SK-N-SH (cell line): ENCODE data around the gene NPRL2.

Experiments
- CTCF ChIP-seq: fragments of 200-600 bp; sonication (generic); IDR thresholded peaks from 2 replicates; pipeline ENCODE4 v1.6.1; 2017; ENCODE audit warnings: antibody characterized with exemption, mild to moderate bottlenecking, moderate library complexity
- EP300 ChIP-seq, 2 experiments: IDR thresholded peaks; 2 replicates each; pipeline versions ENCODE4 v1.4.0 to v1.6.1; 2012; ENCODE audit warnings: borderline replicate concordance in 1 of 2, low read depth in 1 of 2, low read length in 1 of 2
- EZH2phosphoT487 ChIP-seq: fragments of 200-600 bp; sonication (generic); IDR thresholded peaks from 2 replicates; pipeline ENCODE4 v1.6.1; 2017; ENCODE audit warnings: low read depth, mixed run types, mild to moderate bottlenecking, antibody characterized with exemption, moderate library complexity, borderline replicate concordance
- GABPA ChIP-seq: IDR thresholded peaks from 2 replicates; pipeline ENCODE4 v1.4.0; 2012; ENCODE audit warnings: low read depth, mild to moderate bottlenecking
- MAX ChIP-seq: IDR thresholded peaks from 2 replicates; pipeline ENCODE4 v1.4.0; 2012; ENCODE audit warnings: low read depth
- NRF1 ChIP-seq: IDR thresholded peaks from 2 replicates; pipeline ENCODE4 v1.6.1; 2012; ENCODE audit warnings: low read depth, mild to moderate bottlenecking, low read length
- POLR2AphosphoS5 ChIP-seq: IDR thresholded peaks from 2 replicates; pipeline ENCODE4 v1.6.1; 2012; ENCODE audit warnings: low read depth, low read length
- REST ChIP-seq: IDR thresholded peaks from 2 replicates; pipeline ENCODE4 v1.6.1; 2012; ENCODE audit warnings: mild to moderate bottlenecking, low read depth, low read length, moderate library complexity
- RFX5 ChIP-seq: IDR thresholded peaks from 2 replicates; pipeline ENCODE4 v1.6.1; 2012; ENCODE audit warnings: mild to moderate bottlenecking, improper control_type of control experiment, low read length
- SIN3A ChIP-seq: IDR thresholded peaks from 2 replicates; pipeline ENCODE4 v1.6.1; 2012; ENCODE audit warnings: low read depth, mild to moderate bottlenecking, low read length, moderate library complexity, borderline replicate concordance
- SMC3 ChIP-seq: IDR thresholded peaks from 2 replicates; pipeline ENCODE4 v1.6.1; 2012; ENCODE audit warnings: low read depth, low read length, improper control_type of control experiment
- USF1 ChIP-seq: IDR thresholded peaks from 2 replicates; pipeline ENCODE4 v1.4.0; 2012; ENCODE audit warnings: low read depth, borderline replicate concordance
- USF2 ChIP-seq: fragments of 150-350 bp; IDR thresholded peaks from 2 replicates; pipeline ENCODE4 v1.6.1; 2017; ENCODE audit warnings: antibody characterized with exemption, low read length, low read depth, borderline replicate concordance
- ZBTB33 ChIP-seq: IDR thresholded peaks from 2 replicates; pipeline ENCODE4 v1.4.0; 2012; ENCODE audit warnings: low read depth, borderline replicate concordance

GRCh38 chr3:50316657-50317242 is 33.8 kb downstream of the NPRL2 start:
- TF ChIP-seq GABPA = no peak
- TF ChIP-seq CTCF = no peak
- TF ChIP-seq SMC3 = no peak
- no peak for TF ChIP-seq USF2
- TF ChIP-seq EP300 (IDR thresholded peaks at IDR 0.05; ENCODE audit: borderline replicate concordance in 1 of 2, low read depth in 1 of 2, low read length in 1 of 2) = no peak
- no peak for TF ChIP-seq USF1
- TF ChIP-seq POLR2AphosphoS5 = no peak
- TF ChIP-seq REST = no peak
- no peak for TF ChIP-seq ZBTB33
- TF ChIP-seq EZH2phosphoT487 = no peak
- no peak for TF ChIP-seq SIN3A
- no peak for TF ChIP-seq RFX5
- TF ChIP-seq NRF1 = no peak
- no peak for TF ChIP-seq MAX
